Activated CD4-positive, alpha-beta T cell treated with anti-CD3 and anti-CD28 coated beads for 24 hours (primary cell): Measurements from ENCODE around the gene PLXDC1.

ENCODE experiments used
- DNase-seq, 2 donors: peaks; one replicate each; pipeline ENCODE4 v3.0.0-alpha.2; 2020; ENCODE audit warnings: low read depth in 2 of 2

PLXDC1 gene

DNA sequence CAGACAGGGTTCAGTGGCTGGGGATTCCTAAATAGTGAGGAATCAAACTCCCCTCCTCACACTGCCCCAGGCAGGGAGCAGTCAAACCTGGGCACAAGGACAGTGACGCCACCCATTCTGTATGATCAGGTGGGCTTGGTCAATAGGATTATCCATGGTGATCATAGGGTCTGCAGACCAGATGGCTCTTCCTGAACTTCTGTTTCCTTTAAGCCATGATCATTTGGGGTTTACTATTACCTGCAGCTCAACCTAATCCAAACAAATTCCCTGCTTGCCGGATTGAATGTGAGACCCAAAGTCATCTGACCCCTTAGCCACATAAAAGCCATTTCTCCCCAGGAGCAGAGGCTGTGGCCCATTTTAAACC, 54.3 kb downstream of the PLXDC1 start:
- DNase-seq, result no peak

DNA sequence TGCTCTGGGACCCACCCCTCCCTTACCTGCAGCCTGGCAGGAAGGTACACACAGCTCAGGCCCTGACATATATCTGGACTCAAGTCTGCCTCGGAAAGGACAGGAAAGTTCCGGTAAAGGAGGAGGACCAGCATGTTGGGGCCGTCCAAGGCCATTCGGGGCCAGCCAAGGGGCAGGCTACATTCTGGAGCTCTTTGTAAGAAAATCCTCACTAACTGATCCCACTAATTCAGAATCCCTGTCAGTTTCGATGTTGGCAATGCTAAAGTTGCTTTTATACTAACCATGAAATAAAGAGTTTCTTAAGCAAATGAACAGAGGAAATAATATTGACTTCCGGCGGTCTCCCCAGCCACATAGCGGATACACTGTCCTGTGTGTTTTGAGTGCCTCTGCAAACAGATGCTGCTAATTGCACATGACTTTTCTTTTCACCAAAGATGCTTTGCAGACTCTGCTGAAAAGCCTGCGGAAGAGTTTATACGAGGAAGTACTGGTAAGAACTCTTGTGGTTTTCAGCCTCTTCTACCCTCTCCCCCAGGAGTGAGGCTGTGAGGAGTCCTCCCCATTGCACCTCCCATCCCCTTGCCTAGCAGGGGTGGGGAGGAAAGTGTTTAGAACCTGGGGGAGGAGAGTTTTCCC, 54.8 kb downstream of the PLXDC1 start:
- DNase-seq, result no peak

DNA sequence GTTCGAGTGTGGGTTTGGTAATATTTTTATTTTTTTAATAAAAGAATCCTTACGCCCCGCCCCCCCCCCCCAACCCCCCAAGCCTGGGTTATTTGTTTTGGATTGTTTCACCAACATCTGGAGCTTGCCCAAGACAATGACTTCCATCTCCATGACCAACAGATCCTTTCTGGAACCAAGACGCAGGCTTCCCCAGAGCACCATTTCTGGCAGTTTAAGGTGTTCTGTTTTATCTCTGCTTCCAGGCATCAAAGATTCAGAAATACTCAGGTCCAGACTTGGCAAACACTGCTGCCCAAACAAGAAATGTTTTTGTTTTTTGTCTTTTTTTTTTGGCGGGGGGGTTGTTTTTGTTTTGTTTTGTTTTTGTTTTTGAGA, 56.1 kb downstream of the PLXDC1 start:
- DNase-seq, result no peak

DNA sequence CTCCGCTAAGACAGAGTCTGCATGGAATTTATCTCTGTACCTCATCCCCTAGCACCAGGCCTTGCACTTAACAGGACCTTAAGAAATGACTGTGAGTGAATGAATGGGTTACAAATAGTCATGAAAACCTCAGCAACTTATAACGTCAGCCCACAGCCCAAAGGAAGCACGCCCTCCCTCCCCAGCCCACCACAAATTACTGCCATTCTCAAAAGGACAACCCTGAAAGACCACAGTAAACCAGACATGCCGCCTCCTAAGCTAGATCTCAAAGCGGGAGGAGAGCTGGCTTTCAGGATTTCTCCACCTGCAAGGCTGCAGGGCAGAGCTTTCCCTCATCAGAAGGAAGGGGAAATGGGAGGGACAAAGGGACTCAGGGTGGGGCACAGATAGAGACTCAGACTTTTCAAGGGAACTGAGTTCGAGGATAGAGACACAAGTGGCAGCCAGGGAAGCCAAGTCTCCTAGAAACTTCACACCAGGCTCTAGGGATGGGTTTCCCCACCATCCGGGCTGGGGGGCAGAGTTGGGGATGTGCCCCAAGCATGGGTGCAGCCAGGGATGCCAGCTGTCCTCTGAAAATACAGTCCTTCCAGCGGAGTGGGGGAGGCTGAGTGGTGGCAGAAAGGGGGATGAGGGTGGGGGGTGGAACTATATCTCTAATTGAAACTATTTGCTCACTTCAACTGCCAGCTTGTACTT, 56.7 kb downstream of the PLXDC1 start:
- no peak for DNase-seq

DNA sequence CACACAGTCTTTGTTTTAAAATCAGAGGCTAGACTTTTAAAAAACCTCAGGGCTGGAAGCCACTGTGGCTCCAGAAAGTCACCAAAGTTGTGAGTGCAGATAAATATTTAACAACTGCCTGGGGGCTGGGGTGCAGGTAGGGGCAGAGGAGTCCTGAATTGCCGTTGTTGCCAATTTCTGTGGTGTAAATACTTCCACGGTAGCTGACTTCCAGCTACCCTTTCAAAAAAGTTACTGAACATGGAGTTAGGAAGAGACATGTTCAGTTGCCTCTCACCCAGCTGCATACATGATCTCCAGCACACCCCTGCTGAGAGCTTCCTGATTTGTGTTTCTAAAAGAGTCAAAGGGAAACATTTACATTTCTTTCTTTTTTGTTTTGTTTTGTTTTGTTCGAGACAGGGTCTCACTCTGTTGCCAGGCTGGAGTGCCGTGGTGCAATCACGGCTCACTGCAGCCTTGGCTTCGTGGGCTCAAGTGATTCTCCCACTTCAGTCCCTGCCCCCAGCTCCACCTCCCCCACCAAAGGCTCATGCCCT, 58.7 kb downstream of the PLXDC1 start:
- DNase-seq, result no peak

DNA sequence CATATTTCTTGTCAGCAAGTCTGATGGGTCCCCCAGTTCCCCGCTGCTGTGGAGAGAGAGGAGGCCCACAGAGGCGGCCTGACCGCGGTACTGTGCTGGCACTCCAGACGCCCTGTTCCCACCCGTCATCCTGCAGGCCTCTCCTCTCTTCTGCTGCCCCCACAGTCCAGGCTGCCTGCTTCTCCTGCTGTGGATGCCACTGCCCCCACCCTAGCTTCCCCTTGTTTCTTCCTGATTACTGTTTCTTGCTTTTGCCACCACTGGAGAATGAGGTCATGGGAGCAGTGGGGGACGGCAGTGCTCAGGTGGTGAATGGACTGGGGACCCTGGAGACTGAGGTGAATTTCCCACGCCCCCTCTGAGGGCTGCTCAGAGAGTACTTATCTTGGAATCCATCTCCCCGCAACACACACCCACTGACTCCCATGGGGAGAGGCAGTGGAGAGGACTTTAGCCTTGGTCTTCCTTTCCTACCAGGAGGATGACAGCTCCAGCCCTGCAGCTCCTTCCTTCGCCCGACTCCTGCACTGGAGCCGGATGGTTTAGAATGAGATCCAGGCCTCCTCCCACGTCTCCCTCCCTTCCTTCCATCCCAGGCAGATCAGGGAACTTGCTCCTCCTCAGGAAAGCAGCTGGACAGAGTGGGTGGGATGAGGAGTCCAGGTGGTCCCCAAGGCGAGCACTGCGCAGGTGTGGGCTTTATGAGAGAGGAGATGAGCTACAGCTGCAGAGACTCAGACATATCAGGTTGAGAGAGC, 60.4 kb downstream of the PLXDC1 start:
- DNase-seq, result no peak

DNA sequence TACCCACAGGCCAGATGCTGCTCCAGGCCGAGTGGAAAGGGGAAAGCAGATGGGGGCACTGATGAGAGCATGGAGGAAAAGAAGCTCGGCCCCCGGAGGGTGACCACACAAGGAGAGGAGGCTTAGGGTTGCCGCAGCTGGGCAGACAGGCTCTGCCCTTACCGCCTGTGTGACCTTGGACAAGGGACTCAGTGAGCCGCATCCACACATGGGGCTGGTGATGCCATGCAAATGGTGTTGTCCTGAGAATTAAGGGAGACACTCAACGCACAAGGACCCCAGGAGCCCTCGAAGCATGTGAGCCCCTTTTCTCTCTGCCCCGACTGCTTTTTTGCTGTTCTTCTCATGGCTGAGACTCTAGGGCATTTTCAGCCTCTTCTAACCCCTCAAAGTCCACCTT, 61.0 kb downstream of the PLXDC1 start:
- no peak for DNase-seq

DNA sequence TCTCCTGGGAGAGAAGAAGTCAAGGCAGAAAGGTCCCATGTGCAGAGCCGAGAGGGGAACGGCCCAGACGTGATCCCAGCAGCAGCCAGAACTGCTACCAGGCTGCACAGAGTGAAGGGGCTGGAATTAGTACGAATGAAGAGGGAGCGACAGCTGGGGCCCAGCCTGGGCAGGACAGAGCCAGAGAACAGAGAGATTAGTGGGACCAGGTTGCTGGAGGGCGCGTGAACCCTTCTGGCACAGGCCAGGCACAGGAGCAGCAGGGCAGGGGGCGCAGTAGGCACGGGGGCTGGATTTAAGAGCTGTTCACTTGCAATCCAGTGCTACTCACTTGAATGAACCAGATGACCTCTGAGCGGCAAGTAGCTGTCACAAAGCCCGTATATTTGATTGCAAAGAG, 66.9 kb downstream of the PLXDC1 start:
- no peak for DNase-seq

DNA sequence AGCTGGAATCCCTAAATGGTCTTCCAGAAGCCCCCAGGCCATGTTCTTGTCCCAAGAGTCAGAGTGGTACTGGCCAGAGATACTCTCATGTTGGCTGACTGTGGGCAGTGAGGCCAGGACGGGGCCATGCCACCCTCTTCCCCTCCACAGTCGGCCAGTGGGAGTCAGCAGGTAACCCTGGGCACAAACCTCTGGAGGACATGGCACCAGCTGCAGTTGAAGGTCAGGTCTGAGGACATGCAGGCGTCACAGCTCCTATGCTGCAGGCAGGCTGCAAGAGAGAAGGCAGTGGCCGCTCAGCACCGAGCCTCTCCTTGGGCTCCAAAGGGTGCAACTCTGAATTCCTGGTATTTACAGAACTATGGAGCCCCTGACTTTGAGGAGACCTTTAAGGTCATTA, 68.2 kb downstream of the PLXDC1 start:
- DNase-seq, result no peak

DNA sequence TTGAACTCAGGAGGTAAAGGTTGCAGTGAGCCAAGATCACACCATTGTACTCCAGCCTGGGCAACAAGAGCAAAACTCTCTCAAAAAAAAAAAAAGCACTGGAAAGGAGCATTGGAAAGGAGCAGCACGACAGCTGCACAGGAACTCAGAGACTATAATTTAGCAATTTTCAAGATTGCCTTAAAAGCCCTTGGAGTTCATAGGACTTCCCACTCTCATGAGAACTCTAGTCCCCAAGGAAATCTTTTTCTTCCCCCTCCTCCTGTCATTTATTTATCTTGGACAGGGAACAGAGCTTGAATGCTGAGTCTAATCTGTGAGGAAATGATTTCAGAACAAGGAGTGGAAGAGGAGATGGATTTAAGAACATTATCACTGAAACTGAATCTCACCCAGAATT, 69.0 kb downstream of the PLXDC1 start:
- DNase-seq, result no peak

DNA sequence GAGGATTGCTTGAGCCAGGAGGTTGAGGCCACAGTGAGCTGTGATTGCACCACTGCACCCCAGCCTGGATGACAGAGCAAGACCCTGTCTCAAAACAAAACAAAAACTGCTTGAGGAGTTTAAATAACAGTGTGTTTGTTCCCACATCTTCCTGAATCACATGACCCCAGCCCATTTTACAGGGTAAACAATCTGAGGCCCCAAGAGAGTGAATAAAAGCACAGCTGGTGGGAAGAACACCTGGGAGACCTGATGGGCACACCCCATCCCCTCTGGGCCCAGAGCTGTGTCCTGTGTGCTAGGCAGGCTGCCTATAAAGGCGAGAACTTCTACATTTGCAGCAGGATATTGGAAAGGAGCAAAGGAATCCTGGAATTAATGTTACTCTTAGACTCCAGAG, 69.6 kb downstream of the PLXDC1 start:
- no peak for DNase-seq

DNA sequence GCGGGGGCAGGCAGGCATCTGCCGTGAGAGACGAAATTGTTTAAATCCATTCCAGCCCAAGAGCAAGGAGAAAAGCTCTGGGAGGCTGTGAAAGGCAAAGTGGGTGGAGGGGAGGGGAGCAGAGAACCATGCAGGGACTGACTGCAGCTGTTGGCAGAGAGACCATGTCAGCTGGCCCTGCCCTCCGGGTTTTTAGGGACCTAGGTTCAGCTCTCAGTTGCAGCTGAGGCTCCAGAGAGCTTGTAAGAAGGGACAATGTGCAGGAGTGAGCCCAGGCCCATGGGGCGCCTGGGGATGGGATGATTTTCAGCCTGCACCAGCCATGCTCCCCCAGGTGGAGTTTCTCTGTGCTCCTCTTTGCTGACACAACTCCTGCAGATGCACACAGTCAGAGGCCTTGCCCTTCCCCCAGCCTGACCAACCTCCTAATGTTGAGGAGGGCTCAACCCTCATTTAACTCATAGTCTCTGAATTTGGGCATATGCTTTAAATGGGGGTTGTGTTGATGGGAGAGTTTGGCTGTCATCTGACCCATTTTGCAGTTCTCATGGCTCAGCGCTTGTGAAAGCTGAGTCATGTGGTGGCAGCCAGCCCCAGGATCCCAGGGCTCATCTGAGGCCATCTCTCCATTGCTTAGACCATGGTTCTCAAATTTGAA, 70.9 kb downstream of the PLXDC1 start:
- no peak for DNase-seq

DNA sequence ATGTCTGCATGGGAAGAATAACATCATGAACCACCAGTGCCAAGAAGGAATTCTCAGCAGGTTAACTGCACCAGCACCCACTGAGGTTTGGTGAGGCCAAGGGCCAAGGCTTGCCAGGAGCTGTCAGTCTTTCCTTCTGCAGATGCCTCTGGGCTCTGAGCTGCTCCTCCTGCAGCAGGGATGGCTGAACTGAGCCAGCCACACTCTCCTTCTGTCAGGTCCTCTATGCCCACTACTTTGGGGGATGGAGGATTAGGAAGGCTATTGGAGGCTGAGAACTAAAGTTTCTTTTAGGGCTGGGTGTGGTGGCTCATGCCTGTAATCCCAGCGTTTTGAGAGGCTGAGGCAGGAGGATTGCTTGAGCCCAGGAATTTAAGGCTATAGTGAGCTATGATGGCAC, 71.6 kb downstream of the PLXDC1 start:
- no peak for DNase-seq

DNA sequence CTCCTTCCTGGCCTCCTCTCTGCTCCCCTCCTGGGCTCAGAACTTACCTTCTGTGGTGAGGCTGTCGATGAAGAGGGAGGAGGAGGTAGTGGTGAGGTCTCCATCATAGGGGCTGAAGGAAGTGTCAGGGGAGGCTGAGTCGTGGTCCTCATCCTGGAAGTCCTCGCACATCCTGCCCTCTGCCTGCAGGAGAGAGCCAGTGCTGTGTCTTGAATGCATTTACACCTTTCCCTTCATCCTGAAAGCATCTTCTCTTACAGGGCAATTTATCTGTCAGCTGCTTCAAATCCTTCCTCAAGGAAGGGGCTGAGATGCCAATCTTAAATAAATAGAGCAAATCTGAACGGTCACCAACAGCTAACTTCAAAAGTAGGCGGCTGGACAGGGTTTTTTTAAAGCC, 73.6 kb downstream of the PLXDC1 start:
- no peak for DNase-seq

DNA sequence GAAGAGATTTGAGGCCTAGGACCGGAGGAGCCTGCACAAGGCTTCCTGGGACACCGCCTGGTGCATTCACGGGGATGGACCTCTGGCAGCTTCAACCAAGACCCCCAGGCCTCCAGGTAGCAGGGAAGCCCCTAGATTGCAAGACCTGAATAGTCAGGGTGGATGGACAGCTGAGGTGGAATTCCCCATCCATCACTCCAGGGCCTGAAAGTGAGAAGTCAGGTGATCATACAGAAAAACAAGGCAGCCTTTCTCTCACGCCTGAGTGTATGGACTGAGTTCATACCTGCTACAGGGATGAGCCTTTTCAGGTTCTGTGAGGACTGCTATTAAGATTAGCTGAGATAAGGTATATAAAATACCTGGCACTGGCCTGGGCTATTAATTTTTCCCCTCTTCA, 74.2 kb downstream of the PLXDC1 start:
- DNase-seq, result no peak

DNA sequence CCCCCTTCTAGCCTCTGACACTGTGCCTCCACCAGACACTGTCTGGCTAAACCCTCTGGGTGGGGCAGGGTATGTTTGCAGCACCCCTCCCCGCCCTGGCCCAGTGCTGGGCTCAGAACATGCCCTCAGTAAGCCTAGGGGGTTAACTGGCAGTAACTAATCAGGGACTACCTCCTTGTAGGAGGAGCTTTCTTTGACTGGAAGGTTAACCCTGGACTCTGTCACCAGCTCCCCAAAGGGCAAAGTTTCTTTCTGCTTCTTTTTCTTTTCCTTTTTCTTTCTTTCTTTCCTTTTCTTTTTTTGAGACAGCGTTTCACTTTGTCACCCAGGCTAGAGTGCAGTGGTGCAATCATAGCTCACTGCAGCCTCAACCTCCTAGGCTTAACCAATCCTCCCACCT, 76.8 kb downstream of the PLXDC1 start:
- no peak for DNase-seq

DNA sequence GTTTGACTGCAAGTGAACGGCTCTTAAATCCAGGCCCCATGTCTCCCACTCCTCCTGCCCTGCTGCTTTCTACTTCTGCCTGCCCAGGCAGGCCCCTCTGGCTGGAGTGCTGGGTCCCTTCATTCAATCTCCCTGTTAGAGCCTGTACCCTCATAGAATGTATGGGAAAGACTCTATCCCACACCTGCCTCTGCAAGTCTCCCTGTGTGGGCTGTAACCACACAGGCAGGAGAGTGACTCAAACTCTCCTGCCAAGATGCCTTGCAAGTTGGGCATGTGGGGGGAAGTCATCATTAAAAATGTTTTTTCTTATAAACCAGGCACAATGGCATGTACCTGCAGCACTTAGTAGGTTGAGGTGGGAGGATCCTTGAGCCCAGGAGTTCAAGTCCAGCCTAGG, 77.5 kb downstream of the PLXDC1 start:
- DNase-seq, result no peak

DNA sequence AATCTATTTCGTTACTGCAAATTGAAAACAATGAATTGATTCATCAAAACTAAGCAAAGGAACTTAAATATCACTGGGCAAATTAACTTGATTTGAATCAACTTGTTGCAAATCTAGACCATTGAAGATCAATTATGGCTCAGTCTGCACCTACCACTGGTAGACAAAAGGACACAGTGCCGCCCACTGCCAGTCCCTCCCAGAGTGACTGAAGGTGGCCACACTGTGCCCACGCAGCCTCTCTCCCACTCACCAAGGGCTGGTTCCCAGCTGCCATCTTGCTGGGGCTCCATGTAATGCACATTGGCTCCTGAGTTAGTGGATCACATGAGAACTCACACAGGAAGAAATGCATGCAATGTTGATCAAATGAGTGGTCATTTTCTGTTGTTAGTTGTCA, 78.1 kb downstream of the PLXDC1 start:
- no peak for DNase-seq

DNA sequence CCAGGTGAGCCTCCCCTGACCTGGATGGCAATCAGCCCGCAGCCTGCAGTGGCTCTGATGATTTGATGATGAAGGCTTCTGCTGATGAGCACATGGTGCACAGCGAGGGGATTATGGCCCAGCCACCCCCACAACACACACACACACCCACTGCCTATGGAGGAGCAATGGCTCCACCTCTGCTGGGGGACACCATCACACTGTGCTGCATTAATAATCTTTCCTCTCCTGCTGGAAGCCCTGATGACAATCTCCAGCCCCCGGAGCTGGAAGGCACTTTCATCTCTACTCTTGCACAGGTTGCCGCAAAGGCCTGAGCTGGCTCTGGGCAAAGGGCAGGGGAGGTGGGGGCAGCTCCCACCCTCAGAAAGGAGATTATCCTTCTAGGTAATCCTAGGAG, 79.9 kb downstream of the PLXDC1 start:
- DNase-seq, result no peak

DNA sequence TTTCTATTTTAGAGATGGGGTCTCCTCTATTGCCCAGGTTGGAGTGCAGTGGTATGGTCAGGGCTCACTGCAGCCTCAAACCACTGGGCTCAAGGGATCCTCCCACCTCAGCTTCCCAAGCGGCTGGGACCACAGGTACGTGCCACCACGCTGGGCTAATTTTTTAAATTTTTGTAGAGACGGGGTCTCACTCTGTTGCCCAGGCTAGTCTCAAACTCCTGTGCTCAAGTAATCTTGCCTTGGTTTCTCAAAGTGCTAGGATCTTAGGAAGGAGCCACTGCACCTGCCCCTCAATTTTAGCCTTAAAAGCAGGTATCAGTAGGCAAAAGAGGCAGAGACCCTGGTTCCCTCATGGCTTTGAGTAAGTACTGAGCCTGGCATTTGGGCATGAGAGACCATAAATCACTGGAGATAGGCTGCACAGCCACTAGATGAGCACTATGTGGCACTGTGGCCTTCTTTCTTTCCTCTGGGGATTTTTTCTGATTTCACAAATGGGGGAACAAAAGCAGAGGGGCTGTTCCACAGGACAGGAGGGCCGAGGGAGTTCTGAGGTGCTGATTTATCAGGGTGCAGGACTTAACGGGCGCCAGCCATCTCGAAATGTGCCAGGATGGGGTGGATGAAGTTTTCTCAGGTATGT, 82.2 kb downstream of the PLXDC1 start:
- no peak for DNase-seq

DNA sequence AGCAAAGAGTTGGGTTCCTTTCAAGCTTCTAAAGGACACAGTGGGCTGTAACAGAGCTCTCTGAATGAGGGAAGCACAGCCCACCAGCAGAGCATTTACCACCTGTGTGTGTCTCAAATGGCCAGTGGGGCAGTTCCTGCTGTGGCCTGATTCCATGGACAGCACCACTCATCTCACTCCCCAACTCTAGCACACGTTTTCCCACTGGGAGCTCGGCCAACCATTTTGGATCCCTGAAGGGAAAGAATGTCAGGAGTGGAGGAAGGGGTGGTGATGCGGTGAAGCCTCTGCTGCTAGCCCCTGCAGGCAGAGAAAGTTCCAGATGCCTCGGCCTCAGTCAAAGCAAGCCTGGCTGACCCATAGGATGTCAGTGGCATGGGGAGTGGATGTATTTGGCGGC, 86.6 kb downstream of the PLXDC1 start:
- no peak for DNase-seq

DNA sequence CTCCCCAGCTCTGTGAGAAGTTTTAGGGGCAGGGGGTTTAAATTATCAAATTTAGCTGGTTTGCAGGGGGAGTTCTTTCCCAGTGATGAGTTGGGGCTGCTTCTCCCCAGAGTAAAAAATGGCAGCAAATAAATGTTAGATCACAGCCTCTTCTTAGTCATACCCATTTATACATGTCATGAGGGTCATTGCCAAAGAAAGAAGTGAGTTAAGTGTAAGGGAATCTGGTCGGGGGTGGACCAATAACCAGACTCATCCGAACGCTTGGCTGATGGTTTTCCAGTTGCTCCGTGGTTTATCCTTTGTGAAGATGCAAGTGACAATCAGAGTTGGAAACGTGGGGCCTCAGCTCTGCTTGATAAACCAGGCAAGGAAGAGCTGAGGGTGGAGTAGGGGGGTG, 87.1 kb downstream of the PLXDC1 start:
- no peak for DNase-seq
